Upper lobe of left lung (tissue), 4 donors: Measurements from ENCODE around the gene SIK2.

Experiments
- POLR2A ChIP-seq, 4 donors: fragments of 450-650 bp; IDR thresholded peaks; one replicate each; pipeline ENCODE4 v1.5.1; 2016 to 2017; ENCODE audit warnings: antibody characterized with exemption in 4 of 4, mild to moderate bottlenecking in 2 of 4
- TF ChIP-seq, protein P1 (sequence below), 6 experiments: fragments of 450-650 bp in 4 of 6; fragments of 200-600 bp in 2 of 6; sonication (generic) in 2 of 6; IDR thresholded peaks; one replicate each; pipeline ENCODE4 v1.5.1; 2016 to 2019; ENCODE audit warnings: antibody characterized with exemption in 6 of 6

DNA sequence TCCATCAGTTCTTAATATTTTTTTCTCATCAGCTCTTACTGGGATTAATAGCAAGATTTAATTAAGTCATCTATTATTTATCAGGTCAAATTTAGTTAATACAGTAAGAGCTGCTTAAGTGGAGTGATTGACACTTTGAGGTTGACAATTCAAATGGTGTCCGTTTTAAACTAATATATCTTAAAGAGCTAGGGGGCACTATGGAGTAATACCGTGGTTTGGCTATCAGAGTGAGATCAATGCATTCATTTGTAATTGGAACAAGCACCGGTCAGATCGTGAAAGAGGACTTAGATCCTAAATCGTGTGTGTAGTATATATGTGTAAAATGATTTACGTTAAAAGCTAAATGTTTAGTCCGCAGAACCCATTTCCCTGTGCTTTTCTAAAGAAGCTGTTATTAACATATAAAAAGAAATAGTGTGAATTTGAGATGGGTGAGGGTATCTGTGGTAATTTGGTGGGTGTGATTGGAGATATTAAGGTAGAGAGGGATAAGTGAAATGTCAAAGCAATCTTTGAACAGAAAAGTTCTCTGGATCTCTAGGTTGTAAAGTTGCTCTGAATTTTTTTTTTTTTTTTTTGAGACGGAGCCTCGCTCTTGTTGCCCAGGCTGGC is 2.3 kb downstream of the SIK2 start:
- TF ChIP-seq, protein P1, sequence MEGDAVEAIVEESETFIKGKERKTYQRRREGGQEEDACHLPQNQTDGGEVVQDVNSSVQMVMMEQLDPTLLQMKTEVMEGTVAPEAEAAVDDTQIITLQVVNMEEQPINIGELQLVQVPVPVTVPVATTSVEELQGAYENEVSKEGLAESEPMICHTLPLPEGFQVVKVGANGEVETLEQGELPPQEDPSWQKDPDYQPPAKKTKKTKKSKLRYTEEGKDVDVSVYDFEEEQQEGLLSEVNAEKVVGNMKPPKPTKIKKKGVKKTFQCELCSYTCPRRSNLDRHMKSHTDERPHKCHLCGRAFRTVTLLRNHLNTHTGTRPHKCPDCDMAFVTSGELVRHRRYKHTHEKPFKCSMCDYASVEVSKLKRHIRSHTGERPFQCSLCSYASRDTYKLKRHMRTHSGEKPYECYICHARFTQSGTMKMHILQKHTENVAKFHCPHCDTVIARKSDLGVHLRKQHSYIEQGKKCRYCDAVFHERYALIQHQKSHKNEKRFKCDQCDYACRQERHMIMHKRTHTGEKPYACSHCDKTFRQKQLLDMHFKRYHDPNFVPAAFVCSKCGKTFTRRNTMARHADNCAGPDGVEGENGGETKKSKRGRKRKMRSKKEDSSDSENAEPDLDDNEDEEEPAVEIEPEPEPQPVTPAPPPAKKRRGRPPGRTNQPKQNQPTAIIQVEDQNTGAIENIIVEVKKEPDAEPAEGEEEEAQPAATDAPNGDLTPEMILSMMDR (IDR thresholded peaks at IDR 0.05), result peak; percentile 26 to 66 (median 53)
- TF ChIP-seq POLR2A (IDR thresholded peaks at IDR 0.05), result no peak
